Renal cortical epithelial cell (primary cell): ENCODE results near the gene PPP2CA. TPM values are rescaled to one million over a fixed set of nuclear protein-coding genes. Genes with fewer than 3 reads are reported as not detected.
"Not testable (repeated sequence)": the region's sequence is repeated elsewhere in the genome, so short reads cannot be mapped to it uniquely, and the experiment has no call there.

Source experiments
- DNase-seq: peaks from one replicate; pipeline ENCODE4 v3.0.0-alpha.2; 2011; ENCODE audit warnings: low read depth
- total RNA-seq: library from RNA; depleted of rRNA; stranded (reverse); fragments of >200 nt; gene quantifications from 2 replicates; pipeline ENCODE4 v1.2.3, GENCODE V29; 2014

Gene PPP2CA
- 91.2 and 183 TPM in 2 replicates for total RNA-seq

DNA sequence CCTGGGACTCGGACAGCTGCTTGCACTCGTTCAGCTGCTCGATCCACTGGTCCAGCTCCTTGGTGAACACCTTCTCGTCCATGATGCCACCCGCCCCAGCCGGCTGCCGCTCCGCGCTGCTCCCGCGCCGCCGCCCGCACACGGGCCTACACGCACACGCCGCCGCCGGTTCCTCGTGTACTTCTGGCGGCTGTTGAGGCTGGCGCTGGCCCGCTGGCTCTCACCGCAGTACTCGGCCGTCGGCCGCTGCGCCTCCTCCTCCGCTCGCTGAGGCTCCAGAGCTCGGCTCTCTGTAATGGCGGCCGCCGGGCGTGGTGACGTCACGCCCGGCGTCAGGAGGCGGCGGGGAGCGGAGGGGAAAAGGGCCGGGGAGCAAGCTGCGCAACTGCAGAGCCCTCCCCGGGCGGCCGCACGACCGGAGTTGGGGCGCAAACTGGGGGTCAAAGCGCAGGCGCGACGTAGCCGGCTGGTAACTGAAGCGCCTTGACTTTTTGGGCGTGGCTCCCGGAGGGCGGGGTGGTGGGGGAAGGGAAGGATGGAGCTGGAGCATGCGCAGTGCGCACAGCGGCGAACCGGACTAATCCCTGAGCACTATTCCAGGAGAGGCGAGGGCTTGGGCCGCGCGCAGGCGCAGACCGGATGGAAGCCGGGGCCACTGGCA lies at the start of gene PPP2CA:
Gene PPP2CA, minus strand, starts transcription at position 294 of the 661 bp plus-strand sequence. Its CDS starts 212 bp downstream, at position 82.
- DNase-seq: peak; percentile 94

DNA sequence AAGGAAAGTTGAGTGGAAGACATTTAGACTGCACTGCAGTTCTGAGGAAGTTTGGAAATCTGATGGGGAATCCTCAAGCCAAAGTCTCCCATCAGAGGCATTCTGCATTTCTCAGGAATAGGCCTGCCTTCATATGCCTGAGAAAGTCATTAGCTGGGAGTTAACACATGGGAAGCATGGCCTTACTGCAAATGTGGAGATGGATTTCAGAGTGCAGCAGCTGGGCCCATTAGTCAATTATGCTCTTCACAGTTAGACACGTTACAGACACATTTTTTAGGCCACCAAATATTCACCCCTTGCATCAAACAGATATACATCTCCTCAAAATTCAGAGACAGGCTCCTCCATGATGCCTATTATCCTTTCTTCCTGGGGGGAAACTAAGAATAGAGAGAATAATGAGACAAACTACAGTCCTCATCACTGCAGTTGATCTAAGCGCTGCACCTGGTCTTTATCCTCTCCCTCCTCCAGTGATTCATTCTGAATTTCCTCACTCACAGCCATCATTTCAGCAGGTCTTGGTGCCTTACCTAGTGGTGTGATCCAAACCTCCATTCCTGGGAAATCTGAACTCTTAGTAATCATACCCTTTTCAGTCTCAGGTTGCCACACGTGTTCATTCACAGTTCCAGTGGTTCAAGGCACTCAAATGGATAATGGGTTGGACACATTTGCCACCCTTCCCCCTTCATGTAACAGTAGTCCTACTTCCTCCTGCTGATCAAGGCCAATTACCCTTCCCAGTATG lies 47.9 kb upstream of the PPP2CA start:
- DNase-seq: peak; percentile 29

DNA sequence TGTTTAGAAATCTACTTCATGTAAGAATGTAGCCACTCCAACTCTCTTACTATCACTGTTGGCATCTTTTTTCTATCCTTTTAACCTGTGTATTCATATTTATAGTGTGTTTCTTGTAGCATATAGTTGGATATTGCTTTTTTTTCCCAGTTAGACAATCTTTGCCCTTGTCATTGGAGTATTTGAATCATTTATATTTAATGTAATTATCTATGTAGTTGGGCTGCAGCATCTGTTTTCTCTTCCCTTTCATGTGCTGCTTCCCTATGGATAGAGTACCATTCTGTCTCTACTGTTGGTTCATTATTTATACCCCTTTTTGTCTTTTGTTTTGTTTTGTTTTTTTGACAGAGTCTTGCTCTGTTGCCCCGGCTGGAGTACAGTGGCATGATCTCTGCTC lies 45.2 kb upstream of the PPP2CA start:
- no peak for DNase-seq

DNA sequence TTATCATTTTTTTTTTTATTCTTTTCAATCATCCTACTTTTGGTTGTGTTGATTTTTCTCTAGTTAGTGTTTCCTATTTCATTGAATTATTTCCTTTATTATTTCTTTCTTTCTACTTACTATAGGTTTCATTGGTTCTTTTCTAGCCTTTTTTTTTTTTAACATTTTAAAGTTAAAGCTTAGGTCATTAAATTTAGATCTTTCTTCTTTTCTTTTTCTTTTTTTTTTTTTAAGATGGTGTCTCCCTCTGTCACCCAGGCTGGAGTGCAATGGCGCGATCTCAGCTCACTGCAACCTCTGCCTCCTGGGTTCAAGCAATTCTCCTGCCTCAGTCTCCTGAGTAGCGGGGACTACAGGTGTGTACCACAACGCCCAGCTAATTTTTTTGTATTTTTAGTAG lies 43.0 kb upstream of the PPP2CA start:
- DNase-seq: no peak

DNA sequence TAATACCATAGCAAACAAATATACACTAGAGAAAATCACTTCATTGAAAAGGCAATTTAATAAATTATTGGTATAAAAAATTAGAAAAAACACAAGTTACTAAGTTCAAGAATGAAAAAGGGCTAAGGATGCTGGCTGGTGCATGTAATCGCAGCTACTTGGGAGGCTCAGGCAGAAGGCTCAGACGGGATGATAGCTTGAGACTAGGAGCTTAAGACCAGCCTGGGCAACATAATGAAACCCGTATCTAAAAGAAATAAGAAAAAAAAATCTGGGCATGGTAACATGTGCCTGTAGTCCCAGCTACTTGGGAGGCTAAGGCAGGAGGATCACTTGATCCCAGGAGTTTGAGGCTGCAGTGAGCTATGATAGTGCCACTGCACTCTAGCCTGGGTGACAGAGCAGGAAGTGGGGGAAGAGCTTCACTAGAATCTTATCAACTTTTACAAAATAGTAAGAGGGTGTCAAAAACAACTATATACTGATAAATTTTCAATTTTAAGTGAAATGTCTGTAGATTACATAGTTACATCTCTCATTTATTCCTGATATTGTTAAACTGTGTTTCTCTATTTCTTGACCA lies 42.2 kb upstream of the PPP2CA start:
- no peak for DNase-seq

DNA sequence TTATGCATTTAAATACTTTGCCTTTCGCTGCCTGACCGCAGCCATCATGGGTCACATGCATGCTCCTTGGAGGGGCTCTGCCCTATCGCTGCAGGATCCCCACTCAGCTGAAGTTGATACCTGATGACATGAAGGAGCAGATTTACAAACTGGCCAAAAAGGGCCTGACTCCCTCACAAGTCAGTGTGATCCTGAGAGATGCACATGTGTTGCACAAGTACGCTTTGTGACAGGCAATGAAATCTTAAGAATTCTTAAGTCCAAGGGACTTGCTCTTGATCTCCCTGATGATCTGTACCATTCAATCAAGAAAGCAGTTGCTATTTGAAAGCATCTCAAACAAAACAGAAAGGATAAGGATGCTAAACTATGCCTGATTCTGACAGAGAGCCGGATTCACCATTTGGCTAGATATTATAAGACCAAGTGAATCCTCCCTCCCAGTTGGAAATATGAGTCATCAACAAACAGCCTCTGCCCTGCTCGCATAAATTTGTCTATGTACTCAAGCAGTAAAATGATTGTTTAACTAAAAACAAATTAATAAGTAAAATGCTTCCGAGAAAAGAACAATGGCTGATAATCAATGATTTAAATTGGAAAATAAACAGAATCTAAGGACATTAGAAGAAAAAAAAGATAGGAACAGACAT lies 41.6 kb upstream of the PPP2CA start:
- peak; percentile 42 for DNase-seq

DNA sequence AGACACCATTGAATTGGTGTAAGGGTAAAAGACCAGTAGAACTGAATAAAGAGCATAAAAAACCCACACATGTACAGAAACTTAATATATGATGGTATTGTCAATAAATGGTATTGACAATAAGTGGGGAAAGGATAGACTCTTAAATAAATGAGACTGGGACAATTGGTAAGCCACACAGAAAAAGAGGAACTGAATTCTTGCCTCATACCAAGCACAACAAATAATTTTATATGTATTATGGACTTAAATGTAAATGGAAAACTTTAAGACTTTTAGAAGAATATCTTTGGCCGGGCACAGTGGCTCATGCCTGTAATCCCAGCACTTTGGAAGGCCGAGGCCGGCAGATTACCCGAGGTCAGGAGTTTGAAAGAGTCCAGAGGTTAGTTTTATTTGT lies 37.9 kb upstream of the PPP2CA start:
- DNase-seq: no peak

DNA sequence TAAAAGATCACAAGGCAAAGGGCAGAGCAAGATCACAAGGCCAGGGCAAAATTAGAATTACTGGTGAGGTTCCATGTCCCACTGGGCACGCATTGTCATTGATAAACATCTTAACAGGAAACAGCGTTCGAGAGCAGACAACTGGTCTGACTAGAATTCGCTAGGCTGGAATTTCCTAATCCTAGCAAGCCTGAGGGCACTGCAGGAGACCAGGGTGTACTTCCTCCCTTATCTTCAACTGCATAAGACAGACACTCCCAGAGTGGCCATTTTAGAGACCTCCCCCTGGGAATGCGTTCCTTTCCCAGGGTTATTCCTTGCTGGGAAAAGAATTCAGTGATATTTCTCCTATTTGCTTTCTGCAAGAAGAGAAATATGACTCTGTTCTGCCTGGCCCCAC lies 36.8 kb upstream of the PPP2CA start:
- not testable (repeated sequence) for DNase-seq

DNA sequence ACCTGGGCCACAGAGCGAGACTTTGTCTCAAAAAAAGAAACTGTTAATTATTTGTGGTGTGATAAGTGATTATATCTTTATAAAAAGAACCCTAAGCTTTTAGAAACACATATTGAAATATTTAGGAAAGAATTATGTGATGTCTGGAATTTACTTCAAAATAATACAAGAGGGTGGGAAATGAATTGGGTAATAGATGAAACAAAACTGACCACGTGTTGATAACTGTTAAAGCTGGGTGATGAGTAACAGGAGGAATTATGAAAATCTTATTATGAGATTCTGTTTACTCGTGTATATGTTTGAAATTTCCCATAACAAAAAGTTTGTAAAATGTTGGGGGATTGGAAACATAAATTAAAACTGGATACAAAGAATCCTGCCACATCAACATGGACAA lies 33.0 kb upstream of the PPP2CA start:
- DNase-seq: no peak

DNA sequence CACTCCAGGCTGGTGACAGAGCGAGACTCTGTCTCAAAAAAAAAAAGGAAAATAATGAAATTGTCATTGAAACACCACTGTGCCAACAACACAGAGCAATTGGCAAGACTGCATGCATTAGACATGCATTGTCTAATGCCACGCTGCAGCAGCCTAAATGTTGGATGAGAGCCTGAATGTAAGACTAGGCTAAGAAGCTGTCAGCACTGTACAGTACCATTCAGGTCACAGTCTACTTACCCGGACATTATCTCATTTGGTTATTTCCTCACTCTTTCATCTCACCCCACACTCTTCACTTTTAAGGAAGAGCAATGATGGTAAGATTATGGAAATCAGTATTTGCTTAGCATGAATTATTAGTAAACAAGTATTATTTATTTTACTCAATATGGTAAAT lies 31.3 kb upstream of the PPP2CA start:
- no peak for DNase-seq

DNA sequence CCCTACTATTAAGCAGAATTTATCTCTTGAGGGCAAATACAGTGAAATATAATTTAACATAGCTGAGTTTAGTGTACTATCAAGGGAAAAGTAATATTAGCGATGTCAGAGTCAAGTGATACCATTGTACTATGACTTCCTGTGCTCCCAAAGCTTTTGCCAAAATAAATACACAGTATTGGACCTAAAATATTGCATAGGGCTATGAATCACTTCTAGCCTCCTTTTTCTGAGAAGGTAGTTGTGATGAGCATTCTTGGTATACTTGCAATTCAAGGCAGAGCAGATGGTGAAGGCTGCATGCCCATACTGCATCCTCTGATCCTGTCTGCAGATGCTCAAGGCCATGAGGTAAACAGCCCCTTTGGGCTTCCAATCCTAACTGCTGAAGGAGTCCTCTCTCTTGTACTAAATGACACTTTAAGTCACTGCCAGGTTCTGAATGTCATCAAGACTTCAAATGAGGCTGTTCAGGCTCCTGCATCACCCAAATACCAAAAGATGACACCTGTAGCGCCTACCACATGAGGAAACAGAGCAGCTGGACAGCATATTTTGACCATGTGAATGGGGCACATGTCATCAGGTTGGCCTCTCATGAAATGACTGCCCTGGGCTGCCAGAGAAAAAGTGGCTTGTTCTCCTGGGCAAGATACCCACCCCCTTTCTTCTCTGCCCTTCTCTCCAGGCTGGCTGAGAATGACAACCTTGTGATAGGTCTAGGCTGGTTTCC lies 29.7 kb upstream of the PPP2CA start:
- no peak for DNase-seq

DNA sequence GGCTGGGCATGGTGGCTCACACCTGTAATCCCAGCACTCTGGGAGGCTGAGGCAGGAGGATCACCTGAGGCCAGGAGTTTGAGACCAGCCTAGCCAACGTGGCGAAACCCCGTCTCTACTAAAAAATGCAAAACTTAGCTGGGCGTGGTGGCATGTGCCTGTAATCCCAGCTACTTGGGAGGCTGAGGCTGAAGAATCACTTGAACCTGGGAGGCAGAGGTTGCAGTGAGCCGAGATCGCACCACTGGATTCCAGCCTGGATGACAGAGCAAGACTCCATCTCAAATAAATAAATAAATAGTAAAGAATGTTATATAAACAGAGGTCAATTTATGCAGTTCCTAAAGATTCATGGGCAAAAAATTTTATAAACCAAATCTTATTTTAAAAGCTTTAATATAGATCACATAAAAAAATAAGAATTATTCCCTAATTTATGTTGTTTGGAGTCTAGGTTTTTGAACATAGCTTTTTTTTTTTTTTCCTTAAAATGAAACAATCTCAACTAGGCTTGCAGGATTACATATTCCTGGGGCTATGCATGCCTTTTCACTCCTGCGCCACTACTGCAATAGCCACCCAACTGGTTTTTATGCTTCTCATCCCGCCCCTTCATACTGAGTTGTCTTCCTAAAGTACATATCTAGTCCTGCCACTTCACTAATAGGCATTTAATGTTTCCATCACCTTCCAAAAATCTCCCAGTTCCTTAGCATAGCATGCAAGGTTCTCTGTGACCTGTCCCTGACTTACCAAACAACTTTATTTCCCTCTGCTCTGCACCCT lies 27.7 kb upstream of the PPP2CA start:
- not testable (repeated sequence) for DNase-seq

DNA sequence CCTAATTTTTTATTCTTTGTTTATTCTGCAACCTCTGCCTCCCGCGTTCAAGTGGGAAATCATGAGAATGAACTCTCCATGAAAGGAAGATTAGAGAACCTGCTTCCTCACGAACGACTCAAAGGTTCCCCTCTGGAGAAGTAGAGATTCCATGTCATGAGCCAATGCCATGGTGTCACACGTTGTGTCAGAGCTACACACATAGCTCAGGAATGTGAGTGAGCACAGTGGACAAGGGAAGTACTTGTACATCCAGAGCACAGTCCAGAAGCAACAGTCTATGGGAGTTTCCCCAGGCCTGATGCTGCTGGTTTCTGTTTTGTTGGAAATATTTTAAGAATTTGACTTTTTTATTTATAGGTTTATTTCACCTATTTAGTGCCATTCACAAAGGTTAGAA lies 26.8 kb upstream of the PPP2CA start:
- DNase-seq: peak; percentile 89

DNA sequence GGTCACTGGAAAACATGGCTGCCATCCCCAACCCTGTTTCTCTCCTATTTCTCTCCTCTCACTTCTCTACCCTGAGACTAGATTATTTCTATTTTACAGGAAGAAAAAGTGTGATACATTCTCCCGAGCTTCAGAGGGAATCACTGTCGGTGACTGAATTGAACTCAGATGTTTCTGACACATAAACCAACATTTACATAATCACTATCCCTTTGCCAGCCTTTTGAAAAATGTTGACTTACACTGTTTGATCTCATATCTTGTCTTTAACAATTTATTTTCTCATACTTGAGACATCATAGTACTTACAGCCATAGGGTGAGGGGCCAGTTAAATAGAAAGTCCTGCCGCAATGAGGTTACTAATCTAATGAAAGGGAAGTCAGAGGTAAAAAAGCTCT lies 25.1 kb upstream of the PPP2CA start:
- DNase-seq: no peak

DNA sequence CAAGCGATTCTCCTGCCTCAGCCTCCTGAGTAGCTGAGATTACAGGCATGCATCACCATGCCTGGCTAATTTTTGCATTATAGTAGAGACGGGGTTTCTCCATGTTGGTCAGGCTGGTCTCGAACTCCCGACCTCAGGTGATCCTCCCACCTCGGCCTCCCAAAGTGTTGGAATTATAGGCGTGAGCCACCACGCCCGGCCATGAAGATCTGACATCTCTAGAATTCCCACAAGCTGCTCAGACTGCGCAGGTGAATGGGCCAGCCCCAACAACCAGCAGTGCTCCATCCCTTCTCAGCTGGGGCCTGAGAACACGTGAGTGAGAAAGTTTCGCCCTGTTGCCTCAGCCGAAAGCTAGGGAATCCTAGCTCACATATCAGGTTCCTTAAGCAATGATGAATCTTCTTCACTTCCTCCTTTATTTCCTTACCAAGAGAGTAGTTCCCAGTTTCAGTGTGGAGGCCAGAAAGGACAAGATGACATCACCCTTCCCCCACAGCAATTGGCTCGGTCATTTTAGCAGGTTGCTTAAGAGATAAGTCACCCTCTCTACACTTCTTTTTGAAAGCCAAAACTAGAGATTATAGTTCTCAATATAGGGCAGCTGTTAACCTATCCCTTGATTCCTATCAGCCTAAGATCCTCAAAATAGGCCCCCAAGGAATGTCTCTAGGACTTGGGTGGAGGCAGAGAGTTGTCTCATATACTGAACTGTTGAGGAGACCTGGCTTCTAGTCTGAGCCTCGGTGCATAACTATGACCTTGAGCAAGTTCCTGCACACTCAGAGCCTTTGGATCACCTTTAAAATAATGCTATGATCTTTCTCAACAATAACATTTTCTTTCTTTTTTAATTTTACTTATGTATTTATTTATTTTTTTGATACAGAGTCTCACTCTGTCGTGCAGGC lies 23.9 kb upstream of the PPP2CA start:
- DNase-seq: no peak

DNA sequence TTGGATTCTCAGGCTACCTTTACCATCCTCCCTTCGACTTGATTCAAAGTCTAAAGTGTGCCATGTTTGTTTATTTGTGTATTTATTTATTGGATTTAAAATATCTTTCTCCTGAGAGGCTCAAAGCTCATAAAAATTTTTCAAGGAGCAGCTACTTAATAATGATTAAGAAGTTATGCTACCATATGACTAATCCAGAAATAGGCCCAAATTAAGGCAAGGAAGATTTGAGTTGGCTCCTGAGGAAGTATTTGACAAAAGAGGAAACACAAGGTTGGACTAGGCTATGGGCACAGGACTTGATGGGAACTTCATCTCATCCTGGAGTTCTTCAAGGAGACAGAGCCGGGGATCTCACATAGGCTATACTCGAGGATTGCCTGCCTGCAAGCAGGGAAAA lies 22.4 kb upstream of the PPP2CA start:
- DNase-seq: no peak

DNA sequence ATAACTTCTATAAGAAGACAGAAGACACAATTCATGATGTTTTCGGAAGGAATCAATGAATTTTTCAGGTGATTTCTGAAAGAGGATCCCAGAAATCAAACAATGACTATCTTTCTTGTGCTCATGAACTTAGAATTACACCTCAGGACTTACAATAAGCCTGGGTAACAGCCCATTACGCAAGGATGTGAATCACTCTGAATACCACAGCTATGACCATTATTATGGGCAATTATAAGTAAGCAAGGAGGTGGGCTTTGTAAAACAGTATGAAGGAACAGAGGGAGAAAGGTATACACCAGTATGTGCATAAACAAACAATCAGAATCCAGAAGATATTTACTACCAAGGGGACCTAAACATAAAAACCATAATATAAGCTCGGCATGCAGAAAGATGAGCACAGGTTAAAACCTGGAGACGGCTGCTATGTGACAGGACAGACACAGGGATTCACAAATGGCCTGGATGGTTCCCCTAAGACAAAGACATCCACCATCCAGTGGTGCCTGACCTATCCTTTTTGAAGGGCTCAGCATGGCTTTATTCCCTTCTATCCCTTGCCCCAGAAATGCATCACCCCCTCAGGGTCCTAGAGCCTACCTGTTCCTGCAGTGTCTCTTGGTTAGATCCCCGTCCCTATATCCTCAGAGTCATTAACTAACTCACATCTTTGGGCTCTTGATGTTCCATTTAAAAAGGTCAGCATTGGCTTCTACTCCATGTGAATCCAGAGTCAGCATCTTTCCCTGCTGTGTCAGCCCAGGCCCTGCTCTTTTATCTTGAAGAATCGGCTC lies 21.8 kb upstream of the PPP2CA start:
- peak; percentile 98 for DNase-seq

DNA sequence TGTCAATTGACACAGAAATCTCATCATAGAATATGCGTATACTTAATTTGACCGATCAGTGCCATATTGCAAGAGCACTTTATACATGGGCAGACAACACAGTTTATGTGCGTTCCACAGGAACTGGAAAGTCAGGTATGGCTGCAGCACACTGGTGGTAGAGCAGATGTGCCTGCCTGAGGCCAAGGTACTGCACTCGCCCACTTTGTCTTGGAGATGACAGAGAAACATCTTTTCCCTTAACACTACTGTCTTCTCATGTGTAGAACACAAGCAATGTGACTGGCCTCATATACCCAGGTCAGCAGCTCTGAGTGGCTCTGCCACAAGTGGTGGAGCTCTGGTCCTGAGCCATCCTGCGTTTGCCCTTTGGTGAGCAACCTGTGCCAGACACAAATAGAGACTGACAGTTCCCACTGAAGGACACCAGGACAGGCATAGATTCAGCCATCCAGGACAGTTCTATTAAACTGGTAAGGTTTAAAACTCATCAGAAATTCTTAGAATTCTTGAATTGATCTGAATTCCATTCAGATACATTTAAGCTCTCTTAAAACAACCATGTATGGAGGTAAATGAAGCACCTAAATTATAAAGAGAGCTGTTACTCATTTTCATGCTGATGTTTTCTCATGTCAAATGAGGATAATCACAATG lies 21.0 kb upstream of the PPP2CA start:
- no peak for DNase-seq

DNA sequence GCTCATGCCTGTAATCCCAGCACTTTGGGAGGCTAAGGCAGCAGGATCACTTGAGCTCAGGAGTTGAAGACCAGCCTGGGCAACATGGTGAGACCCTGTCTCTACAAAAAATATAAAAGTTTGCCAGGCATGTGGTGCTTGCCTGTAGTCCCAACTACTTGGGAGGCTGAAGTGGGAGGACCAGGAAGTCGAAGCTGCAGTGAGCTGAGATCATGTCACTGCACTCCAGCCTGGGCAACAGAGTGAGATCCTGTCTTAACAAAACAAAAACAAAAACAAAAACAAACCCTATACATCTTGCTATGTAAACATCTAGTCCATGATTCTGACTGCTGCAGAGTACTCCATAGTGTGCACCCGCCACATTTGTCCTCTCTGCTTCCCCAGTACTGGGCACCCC lies 19.8 kb upstream of the PPP2CA start:
- DNase-seq: no peak
